ENCODE results near the gene PCDHGA10. TPM values are rescaled to one million over a fixed set of nuclear protein-coding genes. Genes with fewer than 3 reads are reported as not detected.

Gene PCDHGA10
- total RNA-seq, 1 donor from 2014 or later: 6.2 TPM

DNA sequence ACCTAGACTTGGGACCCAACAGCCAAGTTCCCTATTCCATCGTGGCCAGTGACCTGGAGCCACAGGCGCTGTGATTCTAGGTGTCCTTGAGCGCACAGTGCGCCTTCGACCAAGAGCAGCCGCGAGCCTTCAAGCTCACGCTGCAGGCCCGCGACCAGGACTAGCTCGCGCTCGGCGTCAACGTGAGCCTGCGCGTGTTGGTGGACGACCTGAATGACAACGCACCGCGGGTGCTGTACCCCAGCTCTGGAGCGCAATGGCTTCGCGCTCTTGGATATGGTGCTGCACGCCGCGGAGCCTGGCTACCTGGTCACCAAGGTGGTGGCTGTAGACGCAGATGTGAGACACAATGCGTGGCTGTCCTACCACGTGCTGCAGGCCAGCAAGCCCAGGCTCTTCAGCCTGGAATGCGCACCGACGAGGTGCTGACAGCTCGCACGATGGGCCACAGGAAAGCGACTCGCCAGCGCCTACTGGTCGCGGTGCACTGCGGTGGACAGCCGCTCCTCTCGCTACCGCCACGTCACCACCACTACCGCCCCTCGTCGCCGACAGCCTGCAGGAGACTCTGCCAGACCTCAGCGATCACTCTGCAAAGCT is 28.9 kb downstream of the PCDHGA10 start:
- TF ChIP-seq, protein P1, sequence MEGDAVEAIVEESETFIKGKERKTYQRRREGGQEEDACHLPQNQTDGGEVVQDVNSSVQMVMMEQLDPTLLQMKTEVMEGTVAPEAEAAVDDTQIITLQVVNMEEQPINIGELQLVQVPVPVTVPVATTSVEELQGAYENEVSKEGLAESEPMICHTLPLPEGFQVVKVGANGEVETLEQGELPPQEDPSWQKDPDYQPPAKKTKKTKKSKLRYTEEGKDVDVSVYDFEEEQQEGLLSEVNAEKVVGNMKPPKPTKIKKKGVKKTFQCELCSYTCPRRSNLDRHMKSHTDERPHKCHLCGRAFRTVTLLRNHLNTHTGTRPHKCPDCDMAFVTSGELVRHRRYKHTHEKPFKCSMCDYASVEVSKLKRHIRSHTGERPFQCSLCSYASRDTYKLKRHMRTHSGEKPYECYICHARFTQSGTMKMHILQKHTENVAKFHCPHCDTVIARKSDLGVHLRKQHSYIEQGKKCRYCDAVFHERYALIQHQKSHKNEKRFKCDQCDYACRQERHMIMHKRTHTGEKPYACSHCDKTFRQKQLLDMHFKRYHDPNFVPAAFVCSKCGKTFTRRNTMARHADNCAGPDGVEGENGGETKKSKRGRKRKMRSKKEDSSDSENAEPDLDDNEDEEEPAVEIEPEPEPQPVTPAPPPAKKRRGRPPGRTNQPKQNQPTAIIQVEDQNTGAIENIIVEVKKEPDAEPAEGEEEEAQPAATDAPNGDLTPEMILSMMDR (IDR thresholded peaks at IDR 0.05): no peak
- Histone ChIP-seq H3K9me3 (peaks cover 19% of the 10 kb centered on the region), H3K36me3 (no peaks in the 10 kb centered on the region), H3K27me3 (no peaks in the 10 kb centered on the region), H3K27ac (no peak overlapping the region), H3K4me1 (no peaks in the 10 kb centered on the region), H3K4me3 (no peak overlapping the region)
- DNase-seq (no peak), ATAC-seq (no peak)
- intact Hi-C loops (cut with DNase I): no loop called here

DNA sequence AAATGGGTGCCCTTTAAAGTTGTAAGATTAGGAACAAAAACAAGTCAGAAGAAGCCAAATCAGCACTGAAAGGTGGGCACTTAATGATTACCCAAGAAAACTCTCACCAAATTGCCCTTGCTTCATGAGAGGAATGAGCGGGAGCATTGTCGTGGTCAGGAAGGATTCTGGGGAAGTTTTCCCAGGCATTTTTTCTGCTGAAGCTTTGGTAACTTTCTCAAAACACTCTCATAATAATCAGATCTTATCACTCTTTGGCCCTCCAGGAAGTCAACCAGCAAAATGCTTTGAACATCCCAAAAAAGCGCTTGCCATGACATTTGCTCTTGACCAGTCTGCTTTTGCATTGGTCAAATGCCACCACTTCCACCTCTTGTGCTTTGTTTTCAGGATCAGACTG is 52.6 kb downstream of the PCDHGA10 start:
- Histone ChIP-seq H3K4me3 (no peak overlapping the region), H3K27me3 (no peaks in the 10 kb centered on the region), H3K4me1 (no peaks in the 10 kb centered on the region), H3K9me3 (no peaks in the 10 kb centered on the region), H3K36me3 (no peaks in the 10 kb centered on the region), H3K27ac (no peak overlapping the region)
- TF ChIP-seq, protein P1 (IDR thresholded peaks at IDR 0.05): no peak
- intact Hi-C loops (cut with DNase I): no loop called here
- ATAC-seq (no peak), DNase-seq (no peak)

Other genes with a start within 250 kb of the PCDHGA10 start
- 2.8 TPM for gene PCDHB7, start 240.3 kb upstream of the PCDHGA10 start, total RNA-seq
- 2.4 TPM for gene PCDHB8, start 235.2 kb upstream of the PCDHGA10 start, total RNA-seq
- 4.1 TPM for gene PCDHB16, start 230.6 kb upstream of the PCDHGA10 start, total RNA-seq
- 2.5 TPM for gene PCDHB9, start 225.8 kb upstream of the PCDHGA10 start, total RNA-seq
- 2.1 TPM for gene PCDHB10, start 220.6 kb upstream of the PCDHGA10 start, total RNA-seq
- 2.0 TPM for gene PCDHB11, start 213.4 kb upstream of the PCDHGA10 start, total RNA-seq
- gene PCDHB12, start 204.3 kb upstream of the PCDHGA10 start, total RNA-seq: 2.8 TPM
- gene PCDHB13, start 199.1 kb upstream of the PCDHGA10 start, total RNA-seq: 3.2 TPM
- 3.0 TPM for gene PCDHB14, start 189.6 kb upstream of the PCDHGA10 start, total RNA-seq
- gene PCDHB15, start 167.6 kb upstream of the PCDHGA10 start, total RNA-seq: 2.5 TPM
- gene SLC25A2, start 108.9 kb upstream of the PCDHGA10 start, total RNA-seq: 0.64 TPM
- 60.4 TPM for gene TAF7, start 92.2 kb upstream of the PCDHGA10 start, total RNA-seq
- 0.46 TPM for gene PCDHGA1, start 82.5 kb upstream of the PCDHGA10 start, total RNA-seq
- gene PCDHGA2, start 74.2 kb upstream of the PCDHGA10 start, total RNA-seq: 2.5 TPM
- 1.7 TPM for gene PCDHGA3, start 69.2 kb upstream of the PCDHGA10 start, total RNA-seq
- gene PCDHGB1, start 62.9 kb upstream of the PCDHGA10 start, total RNA-seq: 2.0 TPM
- gene PCDHGA4, start 58.0 kb upstream of the PCDHGA10 start, total RNA-seq: 3.9 TPM
- 3.8 TPM for gene PCDHGB2, start 53.0 kb upstream of the PCDHGA10 start, total RNA-seq
- 3.5 TPM for gene PCDHGA5, start 48.8 kb upstream of the PCDHGA10 start, total RNA-seq
- gene PCDHGB3, start 42.7 kb upstream of the PCDHGA10 start, total RNA-seq: 2.6 TPM
- gene PCDHGA6, start 39.1 kb upstream of the PCDHGA10 start, total RNA-seq: 3.9 TPM
- gene PCDHGA7, start 30.2 kb upstream of the PCDHGA10 start, total RNA-seq: 2.5 TPM
- gene PCDHGB4, start 25.3 kb upstream of the PCDHGA10 start, total RNA-seq: 4.2 TPM
- gene PCDHGA8, start 20.4 kb upstream of the PCDHGA10 start, total RNA-seq: 1.2 TPM
- 11.0 TPM for gene PCDHGB5, start 15.0 kb upstream of the PCDHGA10 start, total RNA-seq
- 5.4 TPM for gene PCDHGA9, start 10.2 kb upstream of the PCDHGA10 start, total RNA-seq
- gene PCDHGB6, start 5.0 kb upstream of the PCDHGA10 start, total RNA-seq: 7.5 TPM
- gene PCDHGB7, start 4.7 kb downstream of the PCDHGA10 start, total RNA-seq: 15.4 TPM
- gene PCDHGA11, start 8.1 kb downstream of the PCDHGA10 start, total RNA-seq: 2.6 TPM
- gene PCDHGA12, start 17.5 kb downstream of the PCDHGA10 start, total RNA-seq: 7.6 TPM
- 109 TPM for gene PCDHGC3, start 63.0 kb downstream of the PCDHGA10 start, total RNA-seq
- 1.8 TPM for gene PCDHGC4, start 72.0 kb downstream of the PCDHGA10 start, total RNA-seq
- 1.4 TPM for gene PCDHGC5, start 76.1 kb downstream of the PCDHGA10 start, total RNA-seq
- 118 TPM for gene DIAPH1, start 206.0 kb downstream of the PCDHGA10 start, total RNA-seq
- gene HDAC3, start 223.9 kb downstream of the PCDHGA10 start, total RNA-seq: 42.1 TPM
- 6.1 TPM for gene RELL2, start 224.0 kb downstream of the PCDHGA10 start, total RNA-seq
- gene FCHSD1, start 238.4 kb downstream of the PCDHGA10 start, total RNA-seq: 13.6 TPM

Measured in upper lobe of right lung (tissue), 1 donor.